Tibial artery (tissue), 4 donors: Measurements from ENCODE around the gene MTFR2.

ENCODE experiments used
- DNase-seq, 2 donors: peaks; one replicate each; pipeline ENCODE4 v3.0.0-alpha.2; 2019
- H3K27ac ChIP-seq, 2 donors: fragments of 200-600 bp; sonication (generic) in 1 of 2; 1 replicate in 1 of 2; 2 replicates in 1 of 2; pipeline ENCODE4 v1.5.1; 2018 to 2019; ENCODE audit warnings: mild to moderate bottlenecking in 1 of 2
- H3K27me3 ChIP-seq, 2 donors: fragments of 200-600 bp; sonication (generic) in 1 of 2; one replicate each; pipeline versions ENCODE4 v1.5.1 to v1.6.0; 2016 to 2019
- H3K36me3 ChIP-seq, 3 donors: fragments of 200-600 bp; sonication (generic) in 2 of 3; one replicate each; pipeline ENCODE4 v1.5.1; 2016 to 2019; ENCODE audit warnings: mild to moderate bottlenecking in 2 of 3
- H3K4me1 ChIP-seq, 4 donors: fragments of 200-600 bp; sonication (generic) in 2 of 4; 1 replicate in 3 of 4; 2 replicates in 1 of 4; pipeline ENCODE4 v1.5.1; 2016 to 2019
- H3K4me3 ChIP-seq, 2 donors: fragments of 200-600 bp; sonication (generic) in 1 of 2; 1 replicate in 1 of 2; 2 replicates in 1 of 2; pipeline ENCODE4 v1.5.1; 2018 to 2019; ENCODE audit warnings: mild to moderate bottlenecking in 2 of 2
- H3K9me3 ChIP-seq, 3 donors: fragments of 200-600 bp; sonication (generic) in 1 of 3; one replicate each; pipeline ENCODE4 v1.5.1; 2016 to 2019
- intact Hi-C: fragments of 100-400 bp; cut with DNase I; formaldehyde crosslinking; loops from one replicate; pipeline ENCODE4 v1.15.0; 2023; ENCODE audit warnings: low total_unique reads
- TF ChIP-seq, protein P1 (sequence below), 2 experiments: fragments of 200-600 bp in 1 of 2; fragments of 450-650 bp in 1 of 2; IDR thresholded peaks; one replicate each; pipeline ENCODE4 v1.5.1; 2017 to 2019; ENCODE audit warnings: antibody characterized with exemption in 2 of 2, mild to moderate bottlenecking in 1 of 2, moderate library complexity in 1 of 2

MTFR2 gene

GRCh38 chr6:136213012-136213539 lies 37.0 kb downstream of the MTFR2 start:
- H3K4me3 ChIP-seq, result no peak overlapping the region
- intact Hi-C loops, result no loop called here
- no peaks in the 10 kb centered on the region for H3K36me3 ChIP-seq
- no peak overlapping the region for H3K27ac ChIP-seq
- H3K27me3 ChIP-seq, result no peaks in the 10 kb centered on the region
- TF ChIP-seq, protein P1, sequence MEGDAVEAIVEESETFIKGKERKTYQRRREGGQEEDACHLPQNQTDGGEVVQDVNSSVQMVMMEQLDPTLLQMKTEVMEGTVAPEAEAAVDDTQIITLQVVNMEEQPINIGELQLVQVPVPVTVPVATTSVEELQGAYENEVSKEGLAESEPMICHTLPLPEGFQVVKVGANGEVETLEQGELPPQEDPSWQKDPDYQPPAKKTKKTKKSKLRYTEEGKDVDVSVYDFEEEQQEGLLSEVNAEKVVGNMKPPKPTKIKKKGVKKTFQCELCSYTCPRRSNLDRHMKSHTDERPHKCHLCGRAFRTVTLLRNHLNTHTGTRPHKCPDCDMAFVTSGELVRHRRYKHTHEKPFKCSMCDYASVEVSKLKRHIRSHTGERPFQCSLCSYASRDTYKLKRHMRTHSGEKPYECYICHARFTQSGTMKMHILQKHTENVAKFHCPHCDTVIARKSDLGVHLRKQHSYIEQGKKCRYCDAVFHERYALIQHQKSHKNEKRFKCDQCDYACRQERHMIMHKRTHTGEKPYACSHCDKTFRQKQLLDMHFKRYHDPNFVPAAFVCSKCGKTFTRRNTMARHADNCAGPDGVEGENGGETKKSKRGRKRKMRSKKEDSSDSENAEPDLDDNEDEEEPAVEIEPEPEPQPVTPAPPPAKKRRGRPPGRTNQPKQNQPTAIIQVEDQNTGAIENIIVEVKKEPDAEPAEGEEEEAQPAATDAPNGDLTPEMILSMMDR (IDR thresholded peaks at IDR 0.05), result no peak
- H3K9me3 ChIP-seq, result no peaks in the 10 kb centered on the region
- DNase-seq, result no peak
- H3K4me1 ChIP-seq, result no peaks in the 10 kb centered on the region

DNA sequence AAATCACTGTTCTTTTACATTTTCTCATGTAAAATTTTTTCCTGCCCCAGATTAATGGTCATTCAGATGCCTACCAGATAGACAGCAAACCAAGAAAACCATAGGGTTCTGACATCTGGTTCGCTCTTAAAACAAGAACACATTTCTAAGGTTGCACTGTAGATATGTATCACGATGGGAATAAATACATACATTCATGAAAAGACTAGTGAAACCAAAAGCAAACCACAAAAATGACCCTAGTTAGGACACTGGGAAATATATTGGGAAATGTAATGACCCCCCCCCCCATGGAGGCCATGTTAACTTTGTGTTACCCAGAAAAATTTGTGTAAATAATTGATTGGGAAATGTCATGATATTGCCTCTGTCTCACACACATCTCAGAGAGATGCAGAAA lies 37.5 kb downstream of the MTFR2 start:
- H3K4me1 ChIP-seq, result no peaks in the 10 kb centered on the region
- H3K27me3 ChIP-seq, result no peaks in the 10 kb centered on the region
- no peak for DNase-seq
- TF ChIP-seq, protein P1 (IDR thresholded peaks at IDR 0.05), result no peak
- no peak overlapping the region for H3K27ac ChIP-seq
- H3K36me3 ChIP-seq, result no peaks in the 10 kb centered on the region
- no peak overlapping the region for H3K4me3 ChIP-seq
- no peaks in the 10 kb centered on the region for H3K9me3 ChIP-seq
- intact Hi-C loops, result no loop called here

DNA sequence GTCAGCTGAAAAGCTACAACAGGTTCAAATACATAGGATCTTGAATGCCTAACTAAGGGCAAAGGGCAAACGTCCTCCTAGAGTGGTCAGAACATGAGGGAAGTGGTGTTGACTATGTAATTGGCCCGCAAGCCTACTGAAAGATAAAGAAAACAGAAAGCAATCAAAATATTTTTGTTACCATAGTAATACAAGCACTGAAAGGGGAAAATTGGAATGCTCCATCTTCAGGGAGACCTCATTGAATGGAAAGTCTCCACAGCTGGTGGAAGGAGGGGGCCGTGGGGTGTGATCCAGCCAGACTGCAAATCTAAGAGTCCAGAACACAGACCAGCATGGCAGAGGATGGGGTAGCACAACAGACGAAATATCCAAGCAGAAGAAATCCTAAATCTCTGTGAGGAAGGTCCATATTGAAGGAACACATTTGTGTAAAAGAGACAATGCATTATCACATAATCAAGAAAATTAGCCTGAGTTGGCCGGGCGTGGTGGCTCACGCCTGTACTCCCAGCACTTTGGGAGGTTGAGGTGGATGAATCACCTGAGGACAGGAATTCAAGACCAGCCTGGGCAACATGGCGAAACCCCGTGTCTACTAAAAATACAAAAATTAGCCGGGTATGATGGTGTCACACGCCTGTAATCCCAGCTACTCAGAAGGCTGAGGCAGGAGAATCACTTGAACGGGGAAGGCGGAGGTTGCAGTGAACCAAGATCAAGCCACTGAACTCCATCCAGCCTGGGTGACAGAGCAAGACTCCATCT lies 39.5 kb downstream of the MTFR2 start:
- no peak for DNase-seq
- Histone ChIP-seq H3K27ac (no peak overlapping the region), H3K36me3 (no peaks in the 10 kb centered on the region), H3K9me3 (no peaks in the 10 kb centered on the region), H3K27me3 (no peaks in the 10 kb centered on the region), H3K4me1 (no peaks in the 10 kb centered on the region), H3K4me3 (no peak overlapping the region)
- TF ChIP-seq, protein P1 (IDR thresholded peaks at IDR 0.05), result no peak
- intact Hi-C loops, result no loop called here

DNA sequence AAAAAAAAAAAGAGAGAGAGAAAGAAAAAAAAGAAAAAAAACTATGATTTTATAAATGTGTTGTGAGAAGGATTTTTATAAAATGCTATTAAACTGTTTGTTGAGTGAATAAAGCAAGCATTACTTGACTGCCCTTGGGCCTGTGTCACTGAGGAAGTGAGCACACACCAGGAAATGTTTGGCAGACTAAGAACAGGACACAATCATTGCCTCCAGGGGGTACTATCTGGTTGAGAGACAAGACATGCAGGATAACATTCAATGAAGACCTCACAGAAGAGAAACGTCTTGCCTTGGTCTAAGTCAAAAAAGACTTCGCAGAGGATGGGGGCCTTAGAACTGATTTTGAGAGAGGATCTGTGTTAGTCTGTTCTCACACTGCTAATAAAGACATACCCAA lies 40.6 kb downstream of the MTFR2 start:
- Histone ChIP-seq H3K36me3 (no peaks in the 10 kb centered on the region), H3K9me3 (no peaks in the 10 kb centered on the region), H3K27ac (no peak overlapping the region), H3K27me3 (no peaks in the 10 kb centered on the region), H3K4me3 (no peak overlapping the region), H3K4me1 (no peaks in the 10 kb centered on the region)
- intact Hi-C loops, result no loop called here
- DNase-seq, result no peak
- TF ChIP-seq, protein P1 (IDR thresholded peaks at IDR 0.05), result no peak

- Histone ChIP-seq H3K9me3 (no peaks in the 10 kb centered on the region), H3K27ac (no peak overlapping the region), H3K36me3 (no peaks in the 10 kb centered on the region), H3K4me3 (no peak overlapping the region), H3K27me3 (no peaks in the 10 kb centered on the region), H3K4me1 (no peaks in the 10 kb centered on the region)
- TF ChIP-seq, protein P1 (IDR thresholded peaks at IDR 0.05), result no peak
- intact Hi-C loops, result no loop called here
- DNase-seq, result no peak
Measured at GRCh38 chr6:136208783-136209182, 41.3 kb downstream of the MTFR2 start.
